DND-41 (cell line): Measurements from ENCODE around the gene GNG11.

Experiments used
- ATAC-seq: fragments of 200-7000 bp; cut with Tn5 transposase; 3 replicates; pipeline ENCODE4 v1.9.1; 2021; ENCODE audit warnings: low read depth; ENCODE audit not compliant: insufficient read depth
- DNase-seq: peaks from one replicate; pipeline ENCODE4 v3.0.0-alpha.2; 2020
- H2AFZ ChIP-seq: 2 replicates; pipeline ENCODE4 v1.6.0; 2012; ENCODE audit warnings: low read depth, low read length
- H3K27ac ChIP-seq: 2 replicates; pipeline ENCODE4 v1.5.1; 2012; ENCODE audit warnings: low read length, inconsistent platforms
- H3K27me3 ChIP-seq: fragments of 200-600 bp; sonication (generic); 2 replicates; pipeline ENCODE4 v1.6.0; 2012; ENCODE audit warnings: low read length, mild to moderate bottlenecking, inconsistent platforms; ENCODE audit not compliant: insufficient read depth, poor library complexity
- H3K36me3 ChIP-seq: 2 replicates; pipeline ENCODE4 v1.5.1; 2012; ENCODE audit warnings: low read length, inconsistent platforms; ENCODE audit not compliant: insufficient read depth
- H3K4me1 ChIP-seq: 2 replicates; pipeline ENCODE4 v1.5.1; 2012; ENCODE audit warnings: mild to moderate bottlenecking, low read length; ENCODE audit not compliant: insufficient read depth
- H3K4me2 ChIP-seq: 2 replicates; pipeline ENCODE4 v1.6.0; 2012; ENCODE audit warnings: mild to moderate bottlenecking, moderate library complexity, low read length, inconsistent platforms; ENCODE audit not compliant: insufficient read depth
- H3K4me3 ChIP-seq, 2 experiments: fragments of 200-600 bp in 1 of 2; shearing (Covaris generic) in 1 of 2; 2 replicates each; pipeline ENCODE4 v1.5.1; 2012 to 2016; ENCODE audit warnings: inconsistent platforms in 2 of 2, low read length in 2 of 2, mild to moderate bottlenecking in 2 of 2, low read depth in 1 of 2, moderate library complexity in 1 of 2
- H3K79me2 ChIP-seq: 2 replicates; pipeline ENCODE4 v1.6.0; 2012; ENCODE audit warnings: low read length, inconsistent platforms; ENCODE audit not compliant: insufficient read depth
- H3K9ac ChIP-seq: 2 replicates; pipeline ENCODE4 v1.6.0; 2012; ENCODE audit warnings: low read depth, mild to moderate bottlenecking, inconsistent platforms, low read length, moderate library complexity
- H3K9me3 ChIP-seq: 2 replicates; pipeline ENCODE4 v1.5.1; 2012; ENCODE audit warnings: low read length, moderate library complexity, mild to moderate bottlenecking, inconsistent platforms; ENCODE audit not compliant: insufficient read depth, severe bottlenecking
- H4K20me1 ChIP-seq: 2 replicates; pipeline ENCODE4 v1.6.0; 2012; ENCODE audit warnings: low read length; ENCODE audit not compliant: insufficient read depth
- CTCF ChIP-seq: IDR thresholded peaks from 2 replicates; pipeline ENCODE4 v1.5.1; 2012; ENCODE audit warnings: borderline replicate concordance, low read length, moderate library complexity, mild to moderate bottlenecking; ENCODE audit not compliant: poor library complexity, severe bottlenecking; ENCODE audit errors: extremely low read depth
- EZH2 ChIP-seq: IDR thresholded peaks from 3 replicates; pipeline ENCODE4 v1.6.1; 2012; ENCODE audit warnings: borderline replicate concordance, low read depth, mild to moderate bottlenecking, moderate library complexity, low read length, inconsistent platforms; ENCODE audit not compliant: severe bottlenecking

The GNG11 gene

DNA sequence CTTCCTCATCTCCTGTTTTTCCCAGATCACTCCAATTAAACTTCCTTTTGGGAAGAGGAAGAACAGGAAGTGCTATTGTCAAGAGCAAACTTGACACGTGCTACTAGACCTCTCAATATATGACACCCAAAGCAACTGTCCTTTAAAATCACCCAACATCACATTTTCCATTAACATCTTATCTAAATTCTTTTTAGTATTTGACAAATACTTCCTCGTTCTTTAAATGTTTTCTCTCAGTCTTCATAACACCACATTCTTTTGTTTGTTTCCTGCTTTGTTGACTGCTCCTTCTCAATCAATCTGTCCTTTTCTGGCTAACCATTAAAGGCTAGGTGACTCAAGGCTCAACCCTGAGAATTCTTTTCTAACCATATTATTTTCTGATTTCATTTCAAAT is 23.9 kb upstream of the GNG11 start:
- Histone ChIP-seq H3K9me3 (no peaks in the 10 kb centered on the region), H3K27ac (no peak overlapping the region), H3K27me3 (peaks cover 4% of the 10 kb centered on the region), H3K9ac (no peak overlapping the region), H3K79me2 (no peaks in the 10 kb centered on the region), H2AFZ (no peak overlapping the region), H3K4me2 (no peak overlapping the region), H3K36me3 (no peaks in the 10 kb centered on the region), H3K4me1 (no peaks in the 10 kb centered on the region), H4K20me1 (no peaks in the 10 kb centered on the region), H3K4me3 (no peak overlapping the region)
- ATAC-seq (no peak), DNase-seq (no peak)
- TF ChIP-seq CTCF = no peak
- TF ChIP-seq EZH2 = no peak

DNA sequence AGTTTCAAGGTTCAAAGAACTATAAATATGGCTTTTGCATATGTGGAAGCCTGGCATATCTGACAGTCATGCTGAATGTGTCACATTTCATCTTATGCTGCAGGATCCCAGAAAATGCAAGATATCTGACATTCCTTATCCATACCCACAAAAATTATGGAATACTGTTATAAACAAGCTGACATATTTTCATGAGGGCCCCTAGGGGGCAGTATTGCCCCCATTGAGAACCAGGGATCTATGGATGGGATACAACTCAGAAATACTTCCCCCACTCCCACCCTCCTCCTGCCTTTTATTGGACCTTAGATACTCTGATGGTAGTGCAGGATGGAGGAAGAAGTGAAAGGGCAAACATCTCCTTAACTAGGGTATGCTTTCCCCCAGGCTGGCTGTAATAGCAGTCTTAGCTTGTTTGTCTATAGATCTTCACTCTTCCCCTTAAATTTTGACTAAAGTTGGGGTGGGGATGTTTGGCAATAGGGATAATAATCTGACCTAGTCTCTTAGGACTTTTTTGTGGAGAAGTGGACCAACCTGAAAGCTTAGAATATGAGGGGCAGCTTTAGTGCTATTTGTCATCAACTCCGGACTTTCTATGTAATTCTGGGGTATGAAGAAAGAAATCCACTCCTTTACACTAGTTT is 18.6 kb upstream of the GNG11 start:
- no peak overlapping the region for H3K27ac ChIP-seq
- H3K27me3 ChIP-seq = no peaks in the 10 kb centered on the region
- H2AFZ ChIP-seq = no peak overlapping the region
- H3K4me1 ChIP-seq = no peaks in the 10 kb centered on the region
- DNase-seq (no peak), ATAC-seq (0 out of 3 replicates have a peak, but pooled peaks have one; percentile 31)
- no peak overlapping the region for H3K4me2 ChIP-seq
- TF ChIP-seq EZH2 = no peak
- TF ChIP-seq CTCF = peak; percentile 74
- no peaks in the 10 kb centered on the region for H3K36me3 ChIP-seq
- no peaks in the 10 kb centered on the region for H3K9me3 ChIP-seq
- H3K4me3 ChIP-seq = no peak overlapping the region
- H3K9ac ChIP-seq = no peak overlapping the region
- H4K20me1 ChIP-seq = no peaks in the 10 kb centered on the region
- H3K79me2 ChIP-seq = no peaks in the 10 kb centered on the region

GRCh38 chr7:93906267-93906666 is 15.3 kb upstream of the GNG11 start, which contains the start of gene GNGT1:
TSS of gene GNGT1 (plus strand) at chr7:93906567. CDS start at chr7:93906747, 180 bp downstream.
- Histone ChIP-seq H3K4me2 (no peak within 1 kb of the TSS), H3K9me3 (no peaks in the 10 kb centered on the region), H3K79me2 (no peaks in the 10 kb centered on the region), H2AFZ (no peak within 1 kb of the TSS), H3K4me3 (no peak within 1 kb of the TSS), H3K4me1 (no peaks in the 10 kb centered on the region), H3K27ac (no peak within 1 kb of the TSS), H3K27me3 (no peaks in the 10 kb centered on the region), H4K20me1 (no peaks in the 10 kb centered on the region), H3K36me3 (no peaks in the 10 kb centered on the region), H3K9ac (no peak within 1 kb of the TSS)
- no peak for TF ChIP-seq CTCF
- no peak for TF ChIP-seq EZH2
- no peak for DNase-seq
- ATAC-seq = no peak
